A673 (cell line): Measurements from ENCODE around the gene FAM216A. TPM values are rescaled to one million over a fixed set of nuclear protein-coding genes. Genes with fewer than 3 reads are reported as not detected.
"Not testable (repeated sequence)": the region's sequence is repeated elsewhere in the genome, so short reads cannot be mapped to it uniquely, and the experiment has no call there.

Experiments
- BruUV-seq: library from RNA; stranded (reverse); fragments of 400-500 nt; replicated peaks from 2 replicates; lab custom pipeline; 2021; lab: Mats Ljungman, UMichigan
- CTCF ChIA-PET: fragments of 300-600 bp; sonication (Branson Sonifier 250); formaldehyde crosslinking; loops from one replicate; lab custom pipeline; 2022; ENCODE audit warnings: antibody characterized with exemption; lab: Charles Lee
- POLR2A ChIA-PET: fragments of 300-600 bp; sonication (Branson Sonifier 250); formaldehyde crosslinking; loops from one replicate; lab custom pipeline; 2022; ENCODE audit warnings: antibody characterized with exemption; ENCODE audit not compliant: low non-redundant PET; lab: Charles Lee
- DNase-seq: peaks from one replicate; pipeline ENCODE4 v3.0.0-alpha.2; 2015; ENCODE audit warnings: low spot score
- H3K27ac ChIP-seq: fragments of 200-600 bp; sonication (generic); 2 replicates; pipeline ENCODE4 v1.5.1; 2016; ENCODE audit warnings: mixed run types, low read depth, mild to moderate bottlenecking, mixed read lengths, antibody characterized with exemption, low read length; ENCODE audit not compliant: poor library complexity, severe bottlenecking
- H3K27me3 ChIP-seq: fragments of 200-600 bp; sonication (generic); replicated peaks from 2 replicates; pipeline ENCODE4 v1.6.1; 2017; ENCODE audit warnings: mixed run types, low read depth, mild to moderate bottlenecking, mixed read lengths, antibody characterized with exemption, low read length; ENCODE audit not compliant: insufficient read depth, poor library complexity
- H3K36me3 ChIP-seq: fragments of 200-600 bp; sonication (generic); 2 replicates; pipeline ENCODE4 v1.6.1; 2016; ENCODE audit warnings: mixed run types, mild to moderate bottlenecking, mixed read lengths, antibody characterized with exemption, low read length; ENCODE audit not compliant: insufficient read depth, poor library complexity, severe bottlenecking
- H3K4me1 ChIP-seq: fragments of 200-600 bp; sonication (generic); 2 replicates; pipeline ENCODE4 v1.6.1; 2017; ENCODE audit warnings: mixed run types, mild to moderate bottlenecking, mixed read lengths, antibody characterized with exemption, low read length; ENCODE audit not compliant: insufficient read depth, poor library complexity, severe bottlenecking
- H3K4me3 ChIP-seq: fragments of 200-600 bp; sonication (generic); 2 replicates; pipeline ENCODE4 v1.5.1; 2016; ENCODE audit warnings: low read depth, mixed run types, mild to moderate bottlenecking, mixed read lengths, low read length; ENCODE audit not compliant: poor library complexity, severe bottlenecking
- H3K9me3 ChIP-seq: fragments of 200-600 bp; sonication (generic); 2 replicates; pipeline ENCODE4 v1.6.1; 2016; ENCODE audit warnings: mixed run types, low read depth, mild to moderate bottlenecking, mixed read lengths, antibody characterized with exemption, low read length; ENCODE audit not compliant: poor library complexity, severe bottlenecking
- EZH2 ChIP-seq: fragments of 200-600 bp; sonication (generic); IDR thresholded peaks from 2 replicates; pipeline ENCODE4 v1.6.1; 2017; ENCODE audit warnings: borderline replicate concordance, low read depth, mild to moderate bottlenecking, mixed read lengths, antibody characterized with exemption, low read length; ENCODE audit not compliant: poor library complexity, severe bottlenecking
- intact Hi-C: fragments of 100-400 bp; cut with micrococcal nuclease; formaldehyde crosslinking; loops from one replicate; pipeline ENCODE4 v1.10.0; 2022; ENCODE audit not compliant: unreplicated experiment
- total RNA-seq: library from RNA; stranded (reverse); gene quantifications from 2 replicates; pipeline ENCODE4 v1.2.3, GENCODE V29; 2021
- TF ChIP-seq, protein P1 (sequence below): fragments of 300-800, 200-600 bp; sonication (generic); conservative IDR thresholded peaks from 2 replicates; pipeline ENCODE4 v1.5.1; 2017; ENCODE audit warnings: low read depth, mild to moderate bottlenecking, antibody characterized with exemption, low read length, moderate library complexity, mixed read lengths

FAM216A gene
- total RNA-seq, 1 experiment from 2014 or later = 14.0 TPM

GRCh38 chr12:110458756-110459155 lies 9.9 kb upstream of the FAM216A start:
- no peak for TF ChIP-seq EZH2
- TF ChIP-seq, protein P1, sequence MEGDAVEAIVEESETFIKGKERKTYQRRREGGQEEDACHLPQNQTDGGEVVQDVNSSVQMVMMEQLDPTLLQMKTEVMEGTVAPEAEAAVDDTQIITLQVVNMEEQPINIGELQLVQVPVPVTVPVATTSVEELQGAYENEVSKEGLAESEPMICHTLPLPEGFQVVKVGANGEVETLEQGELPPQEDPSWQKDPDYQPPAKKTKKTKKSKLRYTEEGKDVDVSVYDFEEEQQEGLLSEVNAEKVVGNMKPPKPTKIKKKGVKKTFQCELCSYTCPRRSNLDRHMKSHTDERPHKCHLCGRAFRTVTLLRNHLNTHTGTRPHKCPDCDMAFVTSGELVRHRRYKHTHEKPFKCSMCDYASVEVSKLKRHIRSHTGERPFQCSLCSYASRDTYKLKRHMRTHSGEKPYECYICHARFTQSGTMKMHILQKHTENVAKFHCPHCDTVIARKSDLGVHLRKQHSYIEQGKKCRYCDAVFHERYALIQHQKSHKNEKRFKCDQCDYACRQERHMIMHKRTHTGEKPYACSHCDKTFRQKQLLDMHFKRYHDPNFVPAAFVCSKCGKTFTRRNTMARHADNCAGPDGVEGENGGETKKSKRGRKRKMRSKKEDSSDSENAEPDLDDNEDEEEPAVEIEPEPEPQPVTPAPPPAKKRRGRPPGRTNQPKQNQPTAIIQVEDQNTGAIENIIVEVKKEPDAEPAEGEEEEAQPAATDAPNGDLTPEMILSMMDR = no peak
- no peaks in the 10 kb centered on the region for H3K4me1 ChIP-seq
- BruUV-seq = no TSS peak
- no peaks in the 10 kb centered on the region for H3K9me3 ChIP-seq
- no peaks in the 10 kb centered on the region for H3K27me3 ChIP-seq
- peaks cover 37% of the 10 kb centered on the region for H3K36me3 ChIP-seq
- ChIA-PET CTCF (no interaction called here), POLR2A (no interaction called here)
- intact Hi-C loops = no loop called here
- no peak overlapping the region for H3K4me3 ChIP-seq
- no peak for DNase-seq
- no peak overlapping the region for H3K27ac ChIP-seq

DNA sequence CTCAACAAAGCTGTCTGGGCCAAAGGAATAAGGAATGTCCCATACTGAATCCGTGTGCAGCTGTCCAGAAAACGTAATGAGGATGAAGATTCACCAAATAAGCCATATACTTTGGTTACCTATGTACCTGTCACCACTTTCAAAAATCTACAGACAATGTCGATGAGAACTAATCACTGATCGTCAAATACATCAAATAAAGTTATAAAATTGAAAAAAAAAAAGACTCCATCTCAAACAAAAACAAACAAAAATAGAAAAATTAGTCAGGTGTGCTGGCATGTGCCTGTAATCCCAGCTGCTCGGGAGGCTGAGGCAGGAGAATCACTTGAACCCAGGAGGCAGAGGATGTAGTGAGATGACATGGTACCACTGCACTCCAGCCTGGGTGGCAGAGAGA lies 7.5 kb upstream of the FAM216A start:
- CTCF ChIA-PET = interaction anchor here (0.6 kb wide), 1 partner anchor 414 kb away, joined by 3 read pairs; no protein-coding TSS in a partner anchor
- H3K36me3 ChIP-seq = peaks cover 36% of the 10 kb centered on the region
- H3K9me3 ChIP-seq, intact Hi-C loops, H3K4me1 ChIP-seq, DNase-seq, H3K4me3 ChIP-seq, BruUV-seq, H3K27ac ChIP-seq, H3K27me3 ChIP-seq, POLR2A ChIA-PET: not testable (repeated sequence)

DNA sequence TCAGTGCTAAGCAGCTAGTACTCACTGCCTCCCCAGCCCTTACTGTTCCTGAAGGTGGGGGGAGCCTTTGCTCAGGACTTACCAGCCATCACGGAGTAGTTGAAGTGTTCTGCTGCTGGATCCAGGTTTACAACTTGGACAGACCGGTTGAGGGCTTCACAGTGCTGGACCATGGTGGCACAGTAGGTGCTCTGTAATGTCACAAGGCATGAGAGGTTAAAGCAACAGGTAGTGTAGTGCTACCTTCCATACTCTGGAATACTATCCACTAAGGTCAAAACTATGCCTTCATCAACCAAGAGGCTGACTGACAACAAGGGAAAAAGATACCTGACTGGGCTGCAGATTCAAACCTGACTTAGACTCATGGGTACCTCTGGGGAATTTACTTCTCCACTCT lies 3.6 kb upstream of the FAM216A start:
- H3K27ac ChIP-seq = no peak overlapping the region
- no TSS peak for BruUV-seq
- H3K36me3 ChIP-seq = peaks cover 21% of the 10 kb centered on the region
- TF ChIP-seq, protein P1 = no peak
- no peak for TF ChIP-seq EZH2
- intact Hi-C loops = loop anchor here (5.0 kb wide), 1 partner anchor 82 kb away; no protein-coding TSS in a partner anchor
- POLR2A ChIA-PET = no interaction called here
- CTCF ChIA-PET = no interaction called here
- no peak overlapping the region for H3K4me3 ChIP-seq
- no peaks in the 10 kb centered on the region for H3K9me3 ChIP-seq
- no peak for DNase-seq
- no peaks in the 10 kb centered on the region for H3K27me3 ChIP-seq
- H3K4me1 ChIP-seq = peaks cover 10% of the 10 kb centered on the region

GRCh38 chr12:110465765-110466164 lies 2.9 kb upstream of the FAM216A start:
- BruUV-seq, CTCF ChIA-PET, H3K27ac ChIP-seq, H3K9me3 ChIP-seq, DNase-seq, POLR2A ChIA-PET, H3K27me3 ChIP-seq, H3K4me3 ChIP-seq: not testable (repeated sequence)
- intact Hi-C loops = loop anchor here (5.0 kb wide), 1 partner anchor 82 kb away; no protein-coding TSS in a partner anchor
- Histone ChIP-seq H3K4me1 (peaks cover 10% of the 10 kb centered on the region), H3K36me3 (peaks cover 21% of the 10 kb centered on the region)
